SU-DHL-6 (cell line): Measurements from ENCODE around the gene KRTAP10-5.
"Not testable (repeated sequence)": the region's sequence is repeated elsewhere in the genome, so short reads cannot be mapped to it uniquely, and the experiment has no call there.

Experiments
- H2AFZ ChIP-seq: fragments of 200-600 bp; sonication (generic); 2 replicates; pipeline ENCODE4 v1.6.1; 2014; ENCODE audit warnings: low read depth, mild to moderate bottlenecking, moderate library complexity, mixed read lengths, antibody characterized with exemption, low read length; ENCODE audit not compliant: severe bottlenecking
- H3F3A ChIP-seq: fragments of 200-600 bp; shearing (Covaris generic); 2 replicates; pipeline ENCODE4 v1.6.0; 2016; ENCODE audit warnings: antibody characterized with exemption, mild to moderate bottlenecking; ENCODE audit not compliant: insufficient read depth
- H3K27ac ChIP-seq: fragments of 200-600 bp; sonication (generic); 2 replicates; pipeline ENCODE4 v1.5.1; 2016; ENCODE audit warnings: low read depth, mild to moderate bottlenecking, low read length, moderate library complexity, mixed read lengths
- H3K27me3 ChIP-seq: fragments of 200-600 bp; sonication (generic), shearing (Covaris generic); 2 replicates; pipeline ENCODE4 v1.6.0; 2014; ENCODE audit warnings: mild to moderate bottlenecking, low read length
- H3K36me3 ChIP-seq: fragments of 200-600 bp; sonication (generic); 2 replicates; pipeline ENCODE4 v1.6.1; 2014; ENCODE audit warnings: mild to moderate bottlenecking, low read length, mixed read lengths
- H3K4me2 ChIP-seq: fragments of 300-600, 200-600 bp; shearing (Covaris generic), sonication (generic); 2 replicates; pipeline ENCODE4 v1.6.0; 2014; ENCODE audit warnings: low read length, low read depth, mild to moderate bottlenecking; ENCODE audit not compliant: poor library complexity, severe bottlenecking
- H3K4me3 ChIP-seq: fragments of 200-600 bp; sonication (generic); 2 replicates; pipeline ENCODE4 v1.5.1; 2014; ENCODE audit warnings: antibody characterized with exemption, low read length, mild to moderate bottlenecking, mixed read lengths; ENCODE audit not compliant: insufficient read depth, poor library complexity, severe bottlenecking
- H3K79me2 ChIP-seq: fragments of 200-600 bp; sonication (generic); 2 replicates; pipeline ENCODE4 v1.6.1; 2014; ENCODE audit warnings: mild to moderate bottlenecking, low read length, moderate library complexity; ENCODE audit not compliant: insufficient read depth
- H3K9ac ChIP-seq: fragments of 200-600 bp; sonication (generic); 2 replicates; pipeline ENCODE4 v1.7.0; 2014; ENCODE audit warnings: mild to moderate bottlenecking, low read length
- H3K9me2 ChIP-seq: fragments of 200-600 bp; sonication (generic); replicated peaks from 2 replicates; pipeline ENCODE4 v1.6.1; 2014; ENCODE audit warnings: low read length; ENCODE audit not compliant: insufficient read depth
- H3K9me3 ChIP-seq: fragments of 200-600 bp; sonication (generic); 2 replicates; pipeline ENCODE4 v1.6.1; 2014; ENCODE audit warnings: low read length, mixed read lengths; ENCODE audit not compliant: insufficient read depth
- H4K20me1 ChIP-seq: fragments of 200-600 bp; sonication (generic); 2 replicates; pipeline ENCODE4 v1.6.1; 2014; ENCODE audit warnings: low read depth, mild to moderate bottlenecking, antibody characterized with exemption, low read length, moderate library complexity, mixed read lengths
- CTCF ChIP-seq: fragments of 200-600 bp; sonication (generic); IDR thresholded peaks from one replicate; pipeline ENCODE4 v1.5.1; 2017; ENCODE audit warnings: antibody characterized with exemption, mild to moderate bottlenecking, low read length, moderate library complexity; ENCODE audit not compliant: insufficient read depth, poor library complexity, severe bottlenecking
- EZH2phosphoT487 ChIP-seq: fragments of 200-600 bp; sonication (generic), shearing (Covaris generic); conservative IDR thresholded peaks from 2 replicates; pipeline ENCODE4 v1.6.1; 2018; ENCODE audit warnings: mild to moderate bottlenecking, antibody characterized with exemption, low read length, moderate library complexity, mixed read lengths

The KRTAP10-5 gene

GRCh38 chr21:44564099-44564498 is 16.3 kb downstream of the KRTAP10-5 start:
- no peaks in the 10 kb centered on the region for H3F3A ChIP-seq
- H4K20me1 ChIP-seq, result no peaks in the 10 kb centered on the region
- no peak overlapping the region for H3K4me3 ChIP-seq
- H3K27ac ChIP-seq, result no peak overlapping the region
- H3K9me3 ChIP-seq, result no peaks in the 10 kb centered on the region
- no peaks in the 10 kb centered on the region for H3K79me2 ChIP-seq
- TF ChIP-seq EZH2phosphoT487 (no peak), CTCF (no peak)
- H3K4me2 ChIP-seq, result no peak overlapping the region
- H3K27me3 ChIP-seq, result no peaks in the 10 kb centered on the region
- no peak overlapping the region for H3K9ac ChIP-seq
- H3K9me2 ChIP-seq, result no peaks in the 10 kb centered on the region
- H3K36me3 ChIP-seq, result no peaks in the 10 kb centered on the region
- no peak overlapping the region for H2AFZ ChIP-seq

GRCh38 chr21:44558695-44559094 is 21.7 kb downstream of the KRTAP10-5 start, which contains the start of gene KRTAP10-3:
Gene KRTAP10-3 (minus strand): TSS chr21:44558795. CDS start chr21:44558715, 80 bp downstream.
- no peaks in the 10 kb centered on the region for H3K36me3 ChIP-seq
- no peak within 1 kb of the TSS for H3K4me2 ChIP-seq
- no peak within 1 kb of the TSS for H2AFZ ChIP-seq
- TF ChIP-seq CTCF (no peak), EZH2phosphoT487 (no peak)
- no peak within 1 kb of the TSS for H3K4me3 ChIP-seq
- no peak within 1 kb of the TSS for H3K27ac ChIP-seq
- H3K9me3 ChIP-seq, result no peaks in the 10 kb centered on the region
- no peak within 1 kb of the TSS for H3K9ac ChIP-seq
- no peaks in the 10 kb centered on the region for H3K9me2 ChIP-seq
- H3K27me3 ChIP-seq, result no peaks in the 10 kb centered on the region
- no peaks in the 10 kb centered on the region for H4K20me1 ChIP-seq
- no peaks in the 10 kb centered on the region for H3F3A ChIP-seq
- no peaks in the 10 kb centered on the region for H3K79me2 ChIP-seq

GRCh38 chr21:44558329-44558675 is 22.1 kb downstream of the KRTAP10-5 start:
- H3K27ac ChIP-seq, H3K9me2 ChIP-seq, H2AFZ ChIP-seq, H3K79me2 ChIP-seq, H3F3A ChIP-seq, H3K9ac ChIP-seq, H3K4me3 ChIP-seq, H3K4me2 ChIP-seq, H3K36me3 ChIP-seq, H4K20me1 ChIP-seq, H3K9me3 ChIP-seq, H3K27me3 ChIP-seq: not testable (repeated sequence)

- Histone ChIP-seq H3K36me3 (no peaks in the 10 kb centered on the region), H3K27ac (no peak overlapping the region), H3K4me3 (no peak overlapping the region), H3K27me3 (no peaks in the 10 kb centered on the region), H4K20me1 (no peaks in the 10 kb centered on the region), H3K9me3 (no peaks in the 10 kb centered on the region), H3K79me2 (no peaks in the 10 kb centered on the region), H2AFZ (no peak overlapping the region), H3K9me2 (no peaks in the 10 kb centered on the region), H3K4me2 (no peak overlapping the region), H3K9ac (no peak overlapping the region), H3F3A (no peaks in the 10 kb centered on the region)
- TF ChIP-seq EZH2phosphoT487 (no peak), CTCF (no peak)
Observed at GRCh38 chr21:44557491-44558328, 22.7 kb downstream of the KRTAP10-5 start.
